ENCODE results near the gene CNPY4.

CNPY4 gene

DNA sequence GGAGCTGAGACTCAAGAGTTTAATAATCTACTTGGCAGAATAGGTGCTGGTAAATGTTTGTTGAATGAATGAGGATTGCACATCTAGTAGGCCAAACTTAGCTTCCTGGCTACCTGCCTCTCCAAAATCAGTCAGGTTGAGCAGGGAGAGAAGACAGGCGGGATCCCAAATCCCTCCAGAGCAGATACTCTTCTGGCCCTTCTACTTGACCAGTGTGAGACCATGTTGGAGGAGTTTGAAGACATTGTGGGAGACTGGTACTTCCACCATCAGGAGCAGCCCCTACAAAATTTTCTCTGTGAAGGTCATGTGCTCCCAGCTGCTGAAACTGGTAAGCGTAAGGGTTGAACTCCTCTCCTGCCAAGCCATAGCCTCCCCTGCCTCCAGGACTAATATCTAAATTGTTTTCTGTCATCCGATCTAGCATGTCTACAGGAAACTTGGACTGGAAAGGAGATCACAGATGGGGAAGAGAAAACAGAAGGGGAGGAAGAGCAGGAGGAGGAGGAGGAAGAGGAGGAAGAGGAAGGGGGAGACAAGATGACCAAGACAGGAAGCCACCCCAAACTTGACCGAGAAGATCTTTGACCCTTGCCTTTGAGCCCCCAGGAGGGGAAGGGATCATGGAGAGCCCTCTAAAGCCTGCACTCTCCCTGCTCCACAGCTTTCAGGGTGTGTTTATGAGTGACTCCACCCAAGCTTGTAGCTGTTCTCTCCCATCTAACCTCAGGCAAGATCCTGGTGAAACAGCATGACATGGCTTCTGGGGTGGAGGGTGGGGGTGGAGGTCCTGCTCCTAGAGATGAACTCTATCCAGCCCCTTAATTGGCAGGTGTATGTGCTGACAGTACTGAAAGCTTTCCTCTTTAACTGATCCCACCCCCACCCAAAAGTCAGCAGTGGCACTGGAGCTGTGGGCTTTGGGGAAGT is 5.1 kb downstream of the CNPY4 start:
- no peak overlapping the region for H2AFZ ChIP-seq (ENCODE audit: low read depth, low read length)
- 94% methylated on average over 3 of the region's 4 CpGs for WGBS
- H3K27ac ChIP-seq (ENCODE audit: low read length, poor library complexity, severe bottlenecking), result no peak overlapping the region
- H3K4me2 ChIP-seq (ENCODE audit: low read length, poor library complexity, severe bottlenecking), result no peak overlapping the region
- no peak overlapping the region for H2BK12ac ChIP-seq (ENCODE audit: low read length in 2 of 2)
- H3K79me1 ChIP-seq (replicated peaks; ENCODE audit: low read length, poor library complexity, severe bottlenecking), result peaks cover 26% of the 10 kb centered on the region
- no peak overlapping the region for H2BK5ac ChIP-seq (ENCODE audit: low read depth, low read length, poor library complexity, severe bottlenecking)
- no peak overlapping the region for H2BK15ac ChIP-seq (ENCODE audit: low read depth, poor library complexity, severe bottlenecking)
- no peak overlapping the region for H2AK5ac ChIP-seq (ENCODE audit: low read length, severe bottlenecking)
- H4K91ac ChIP-seq (ENCODE audit: low read length), result no peak overlapping the region
- H3K27me3 ChIP-seq (ENCODE audit: control insufficient read depth in 1 of 2, insufficient read depth in 1 of 2, low read length in 2 of 2), result no peaks in the 10 kb centered on the region
- H2BK120ac ChIP-seq (ENCODE audit: low read depth, low read length), result no peak overlapping the region
- H3K4ac ChIP-seq (ENCODE audit: low read depth in 1 of 2, low read length in 2 of 2), result no peak overlapping the region
- H3K14ac ChIP-seq (ENCODE audit: low read length in 2 of 2), result no peak overlapping the region
- H3K9ac ChIP-seq (ENCODE audit: low read length), result no peak overlapping the region
- H3K18ac ChIP-seq (ENCODE audit: low read depth in 1 of 2, low read length in 2 of 2), result no peak overlapping the region
- DNase-seq, result no peak
- H3K23ac ChIP-seq (ENCODE audit: low read length in 2 of 2), result no peak overlapping the region
- no peak overlapping the region for H3K4me3 ChIP-seq (ENCODE audit: insufficient read depth in 1 of 2, low read depth in 1 of 2, low read length in 2 of 2)
- H3K4me1 ChIP-seq (ENCODE audit: control insufficient read depth, insufficient read depth, low read depth, low read length), result peaks cover 22% of the 10 kb centered on the region
- H3K9me3 ChIP-seq (ENCODE audit: control insufficient read depth, low read length), result no peaks in the 10 kb centered on the region
- H4K8ac ChIP-seq (ENCODE audit: low read length), result no peak overlapping the region
- peaks cover 20 to 29% of the 10 kb centered on the region in 2 experiments for H3K36me3 ChIP-seq (ENCODE audit: control insufficient read depth in 1 of 2, insufficient read depth in 2 of 2, low read depth in 1 of 2, low read length in 2 of 2)

DNA sequence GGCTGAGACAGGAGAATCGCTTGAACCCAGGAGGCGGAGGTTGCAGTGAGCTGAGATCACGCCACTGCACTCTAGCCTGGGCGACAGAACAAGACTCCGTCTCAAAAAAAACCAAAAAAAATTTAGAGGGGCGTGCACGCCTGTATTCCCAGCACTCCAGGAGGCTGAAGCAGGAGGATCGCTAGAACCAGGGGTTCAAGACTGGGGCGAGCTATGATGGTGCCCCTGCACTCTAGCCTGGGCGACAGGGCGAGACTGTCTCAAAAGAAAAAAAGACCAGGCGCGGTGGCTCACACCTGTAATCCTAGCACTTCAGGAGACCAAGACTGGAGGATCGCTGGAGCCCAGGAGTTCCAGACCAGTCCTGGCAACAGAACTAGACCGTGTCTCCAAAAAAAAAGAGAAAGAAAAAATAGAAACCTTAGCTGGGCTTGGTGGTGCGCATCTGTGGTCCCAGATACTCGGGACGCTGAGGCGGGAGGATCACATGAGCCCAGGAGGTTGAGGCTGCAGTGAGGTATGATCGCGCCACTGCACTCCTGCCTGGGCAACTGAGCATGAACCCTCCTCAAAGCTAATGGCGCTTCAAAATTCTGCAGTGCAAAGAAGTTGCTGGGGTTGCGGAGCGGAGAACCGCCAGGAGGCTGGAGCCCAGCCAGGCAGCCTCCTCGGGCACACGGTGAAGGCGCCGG is 7.0 kb downstream of the CNPY4 start:
- Histone ChIP-seq H2AK5ac (ENCODE audit: low read length, severe bottlenecking) (no peak overlapping the region), H3K9me3 (ENCODE audit: control insufficient read depth, low read length) (no peaks in the 10 kb centered on the region), H2BK5ac (ENCODE audit: low read depth, low read length, poor library complexity, severe bottlenecking) (peak overlapping the region; percentile 89), H3K36me3 (ENCODE audit: control insufficient read depth in 1 of 2, insufficient read depth in 2 of 2, low read depth in 1 of 2, low read length in 2 of 2) (peaks cover 20 to 29% of the 10 kb centered on the region in 2 experiments), H3K4me2 (ENCODE audit: low read length, poor library complexity, severe bottlenecking) (peak overlapping the region; percentile 69), H3K18ac (ENCODE audit: low read depth in 1 of 2, low read length in 2 of 2) (peak overlapping the region; percentile 59 to 71), H3K4me1 (ENCODE audit: control insufficient read depth, insufficient read depth, low read depth, low read length) (peaks cover 17% of the 10 kb centered on the region), H4K8ac (ENCODE audit: low read length) (peak overlapping the region; percentile 58), H3K23ac (ENCODE audit: low read length in 2 of 2) (peak overlapping the region; percentile 35 to 81), H3K79me1 (replicated peaks; ENCODE audit: low read length, poor library complexity, severe bottlenecking) (peaks cover 23% of the 10 kb centered on the region), H2BK12ac (ENCODE audit: low read length in 2 of 2) (peak overlapping the region; percentile 2 to 28), H2BK120ac (ENCODE audit: low read depth, low read length) (peak overlapping the region; percentile 11), H2BK15ac (ENCODE audit: low read depth, poor library complexity, severe bottlenecking) (no peak overlapping the region), H3K4ac (ENCODE audit: low read depth in 1 of 2, low read length in 2 of 2) (peak overlapping the region; percentile 60 to 66), H3K4me3 (ENCODE audit: insufficient read depth in 1 of 2, low read depth in 1 of 2, low read length in 2 of 2) (peak overlapping the region; percentile 92 to 93), H3K14ac (ENCODE audit: low read length in 2 of 2) (peak overlapping the region in 1 of 2 experiments; percentile 16), H3K27me3 (ENCODE audit: control insufficient read depth in 1 of 2, insufficient read depth in 1 of 2, low read length in 2 of 2) (no peaks in the 10 kb centered on the region), H3K27ac (ENCODE audit: low read length, poor library complexity, severe bottlenecking) (peak overlapping the region; percentile 98), H2AFZ (ENCODE audit: low read depth, low read length) (no peak overlapping the region), H3K9ac (ENCODE audit: low read length) (peak overlapping the region; percentile 98), H4K91ac (ENCODE audit: low read length) (peak overlapping the region; percentile 71)
- 28% methylated on average over 29 of the region's 29 CpGs for WGBS
- DNase-seq, result no peak

DNA sequence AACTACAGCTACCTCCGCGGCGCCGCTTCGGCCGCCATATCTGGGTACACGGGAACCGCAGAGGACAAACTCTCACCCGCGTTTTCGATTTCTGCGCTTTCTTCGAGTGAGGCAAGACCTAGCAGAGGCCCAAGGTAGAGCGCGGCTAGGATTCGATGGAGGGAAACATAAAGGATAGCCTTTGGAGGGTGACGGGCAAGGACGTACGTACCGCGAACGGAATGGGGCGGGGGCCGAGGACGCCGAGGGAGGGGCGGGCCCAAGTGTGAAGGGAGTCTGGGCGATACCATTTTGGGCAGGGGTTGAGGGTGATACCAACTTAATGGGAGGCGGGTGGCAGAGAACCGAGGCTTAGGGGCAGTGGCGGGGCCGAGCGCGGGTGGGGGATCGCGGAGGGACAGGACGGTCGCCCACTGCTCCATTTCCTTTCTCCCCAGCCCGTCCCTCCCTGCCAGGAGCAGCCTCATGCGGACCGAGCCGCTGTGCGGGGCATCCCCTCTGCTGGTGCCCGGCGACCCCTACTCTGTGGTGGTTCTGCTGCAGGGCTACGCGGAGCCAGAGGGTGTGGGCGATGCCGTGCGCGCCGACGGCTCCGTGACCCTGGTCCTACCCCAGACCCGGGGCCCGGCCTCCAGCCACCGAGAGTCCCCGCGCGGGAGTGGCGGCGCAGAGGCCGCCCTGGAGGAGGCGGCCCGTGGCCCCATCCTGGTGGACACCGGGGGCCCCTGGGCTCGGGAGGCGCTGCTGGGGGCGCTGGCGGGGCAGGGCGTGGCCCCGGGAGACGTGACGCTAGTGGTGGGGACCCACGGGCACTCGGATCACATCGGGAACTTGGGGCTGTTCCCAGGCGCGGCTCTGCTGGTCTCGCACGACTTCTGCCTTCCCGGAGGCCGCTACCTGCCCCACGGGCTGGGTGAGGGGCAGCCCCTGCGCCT is 7.8 kb downstream of the CNPY4 start, which contains the start of gene MBLAC1:
Gene MBLAC1, plus strand, starts transcription at position 37 of the 935 bp plus-strand sequence. Its CDS starts 429 bp downstream, at position 466.
- Histone ChIP-seq H3K4ac (ENCODE audit: low read depth in 1 of 2, low read length in 2 of 2) (peak within 1 kb of the TSS; percentile 97 to 99), H2BK5ac (ENCODE audit: low read depth, low read length, poor library complexity, severe bottlenecking) (peak within 1 kb of the TSS; percentile 89), H3K27me3 (ENCODE audit: control insufficient read depth in 1 of 2, insufficient read depth in 1 of 2, low read length in 2 of 2) (no peaks in the 10 kb centered on the region), H3K79me1 (replicated peaks; ENCODE audit: low read length, poor library complexity, severe bottlenecking) (peaks cover 20% of the 10 kb centered on the region), H2AK5ac (ENCODE audit: low read length, severe bottlenecking) (no peak within 1 kb of the TSS), H3K9ac (ENCODE audit: low read length) (peak within 1 kb of the TSS; percentile 98), H3K27ac (ENCODE audit: low read length, poor library complexity, severe bottlenecking) (peak within 1 kb of the TSS; percentile 98), H3K9me3 (ENCODE audit: control insufficient read depth, low read length) (no peaks in the 10 kb centered on the region), H2BK15ac (ENCODE audit: low read depth, poor library complexity, severe bottlenecking) (peak within 1 kb of the TSS; percentile 95), H3K4me3 (ENCODE audit: insufficient read depth in 1 of 2, low read depth in 1 of 2, low read length in 2 of 2) (peak within 1 kb of the TSS; percentile 92 to 93), H3K4me1 (ENCODE audit: control insufficient read depth, insufficient read depth, low read depth, low read length) (peaks cover 17% of the 10 kb centered on the region), H3K14ac (ENCODE audit: low read length in 2 of 2) (peak within 1 kb of the TSS in 1 of 2 experiments; percentile 100), H4K91ac (ENCODE audit: low read length) (peak within 1 kb of the TSS; percentile 96), H2BK12ac (ENCODE audit: low read length in 2 of 2) (peak within 1 kb of the TSS; percentile 80 to 84), H3K36me3 (ENCODE audit: control insufficient read depth in 1 of 2, insufficient read depth in 2 of 2, low read depth in 1 of 2, low read length in 2 of 2) (peaks cover 16 to 26% of the 10 kb centered on the region in 2 experiments), H2AFZ (ENCODE audit: low read depth, low read length) (peak within 1 kb of the TSS; percentile 79), H4K8ac (ENCODE audit: low read length) (peak within 1 kb of the TSS; percentile 99), H2BK120ac (ENCODE audit: low read depth, low read length) (peak within 1 kb of the TSS; percentile 97), H3K23ac (ENCODE audit: low read length in 2 of 2) (peak within 1 kb of the TSS; percentile 81 to 97), H3K18ac (ENCODE audit: low read depth in 1 of 2, low read length in 2 of 2) (peak within 1 kb of the TSS; percentile 97 to 99), H3K4me2 (ENCODE audit: low read length, poor library complexity, severe bottlenecking) (peak within 1 kb of the TSS; percentile 86)
- peak; percentile 95 for DNase-seq
- WGBS, result under 1% methylated on average over 74 of the region's 85 CpGs
